GM23338 (cell line): ENCODE measurements around the gene KLRC3. TPM values are rescaled to one million over a fixed set of nuclear protein-coding genes. Genes with fewer than 3 reads are reported as not detected.

Source experiments
- ATAC-seq: fragments of 200-7000 bp; cut with Tn5 transposase; 3 replicates; pipeline ENCODE4 v1.9.1; 2020
- DNase-seq: peaks from one replicate; pipeline ENCODE4 v3.0.0-alpha.2; 2015; ENCODE audit warnings: low spot score
- H2AFZ ChIP-seq: fragments of 200-600 bp; sonication (generic); 2 replicates; pipeline ENCODE4 v1.8.0; 2016; ENCODE audit warnings: antibody characterized with exemption, mild to moderate bottlenecking, moderate library complexity
- H3F3A ChIP-seq: fragments of 200-600 bp; sonication (generic); replicated peaks from 2 replicates; pipeline ENCODE4 v1.8.0; 2017; ENCODE audit warnings: antibody characterized with exemption, mixed run types, low read depth
- H3K27ac ChIP-seq: fragments of 200-600 bp; sonication (generic); 2 replicates; pipeline ENCODE4 v1.6.1; 2016; ENCODE audit warnings: low read depth
- H3K27me3 ChIP-seq: fragments of 200-600 bp; sonication (generic); 2 replicates; pipeline ENCODE4 v1.8.0; 2016; ENCODE audit warnings: mild to moderate bottlenecking, mixed run types, moderate library complexity; ENCODE audit not compliant: insufficient read depth
- H3K36me3 ChIP-seq: fragments of 200-600 bp; sonication (generic); 2 replicates; pipeline ENCODE4 v1.8.0; 2016; ENCODE audit warnings: mild to moderate bottlenecking; ENCODE audit not compliant: insufficient read depth
- H3K4me1 ChIP-seq: fragments of 200-600 bp; sonication (generic); 2 replicates; pipeline ENCODE4 v1.8.0; 2016; ENCODE audit warnings: mild to moderate bottlenecking, moderate library complexity; ENCODE audit not compliant: insufficient read depth
- H3K4me2 ChIP-seq: fragments of 200-600 bp; sonication (generic); 2 replicates; pipeline ENCODE4 v1.7.1; 2017; ENCODE audit warnings: mixed run types
- H3K4me3 ChIP-seq: fragments of 200-600 bp; sonication (generic); 2 replicates; pipeline ENCODE4 v1.6.1; 2016; ENCODE audit warnings: mixed run types
- H3K79me2 ChIP-seq: fragments of 200-600 bp; sonication (generic); replicated peaks from 2 replicates; pipeline ENCODE4 v1.8.0; 2017; ENCODE audit warnings: mild to moderate bottlenecking; ENCODE audit not compliant: insufficient read depth
- H3K9me2 ChIP-seq: fragments of 200-600 bp; sonication (generic); 2 replicates; pipeline ENCODE4 v1.8.0; 2017; ENCODE audit not compliant: insufficient read depth
- H4K20me1 ChIP-seq: fragments of 200-600 bp; sonication (generic); replicated peaks from 2 replicates; pipeline ENCODE4 v1.8.0; 2017; ENCODE audit warnings: mild to moderate bottlenecking; ENCODE audit not compliant: insufficient read depth
- H3K27ac Mint-ChIP-seq: 2 replicates; pipeline ENCODE4 v1.8.0; 2020; ENCODE audit warnings: inconsistent platforms, mild to moderate bottlenecking, moderate library complexity, mixed read lengths
- H3K27me3 Mint-ChIP-seq: 3 replicates; pipeline ENCODE4 v1.8.0; 2022; ENCODE audit warnings: low read depth, mild to moderate bottlenecking, moderate library complexity, mixed read lengths, inconsistent platforms; ENCODE audit not compliant: insufficient read depth, poor library complexity
- H3K36me3 Mint-ChIP-seq: 3 replicates; pipeline ENCODE4 v1.8.0; 2021; ENCODE audit warnings: low read depth, mild to moderate bottlenecking, inconsistent platforms, moderate library complexity, mixed read lengths
- H3K4me1 Mint-ChIP-seq: 3 replicates; pipeline ENCODE4 v1.8.0; 2020; ENCODE audit warnings: mild to moderate bottlenecking, inconsistent platforms, mixed read lengths
- H3K4me3 Mint-ChIP-seq: 3 replicates; pipeline ENCODE4 v1.8.0; 2021; ENCODE audit warnings: moderate library complexity, mild to moderate bottlenecking, inconsistent platforms, mixed read lengths
- H3K9me3 Mint-ChIP-seq: 3 replicates; pipeline ENCODE4 v1.8.0; 2020; ENCODE audit warnings: moderate library complexity, mild to moderate bottlenecking, inconsistent platforms, mixed read lengths
- CREB1 ChIP-seq: fragments of 250-450 bp; sonication (Bioruptor Pico); IDR thresholded peaks from 2 replicates; pipeline ENCODE4 v1.5.0; 2020; ENCODE audit warnings: low read depth, mild to moderate bottlenecking, moderate library complexity
- CTCF ChIP-seq, 2 experiments: fragments of 200-600 bp in 1 of 2; sonication (generic) in 1 of 2; conservative IDR thresholded peaks; 2 replicates each; pipeline versions ENCODE4 v1.5.1 to v1.6.1; 2016 to 2017; ENCODE audit warnings: antibody characterized with exemption in 2 of 2, low read depth in 2 of 2, mild to moderate bottlenecking in 2 of 2, moderate library complexity in 1 of 2
- ETS1 ChIP-seq: IDR thresholded peaks from 2 replicates; pipeline ENCODE4 v1.6.1; 2016; ENCODE audit warnings: antibody characterized with exemption
- EZH2 ChIP-seq: fragments of 200-600 bp; sonication (generic); IDR thresholded peaks from one replicate; pipeline ENCODE4 v1.8.0; 2017; ENCODE audit warnings: antibody characterized with exemption, mild to moderate bottlenecking, low read depth; ENCODE audit not compliant: unreplicated experiment
- EZH2phosphoT487 ChIP-seq: fragments of 200-600 bp; sonication (generic); IDR thresholded peaks from one replicate; pipeline ENCODE4 v1.8.1; 2018; ENCODE audit warnings: antibody characterized with exemption; ENCODE audit not compliant: unreplicated experiment
- JUNB ChIP-seq: IDR thresholded peaks from one replicate; pipeline ENCODE4 v1.6.1; 2016; ENCODE audit warnings: antibody characterized with exemption; ENCODE audit not compliant: unreplicated experiment
- NANOG ChIP-seq: IDR thresholded peaks from 2 replicates; pipeline ENCODE4 v1.6.1; 2016; ENCODE audit warnings: antibody characterized with exemption, borderline replicate concordance
- POLR2AphosphoS5 ChIP-seq: IDR thresholded peaks from 2 replicates; pipeline ENCODE4 v1.6.1; 2016; ENCODE audit warnings: antibody characterized with exemption, low read depth
- STAT1 ChIP-seq: IDR thresholded peaks from one replicate; pipeline ENCODE4 v1.6.1; 2016; ENCODE audit warnings: antibody characterized with exemption; ENCODE audit not compliant: unreplicated experiment
- ZNF114 ChIP-seq: fragments of 250-450 bp; sonication (Bioruptor Pico); IDR thresholded peaks from 2 replicates; pipeline ENCODE4 v1.5.0; 2020; ENCODE audit warnings: mild to moderate bottlenecking, moderate library complexity
- ZNF331 ChIP-seq: fragments of 250-450 bp; sonication (Bioruptor Pico); IDR thresholded peaks from 2 replicates; pipeline ENCODE4 v1.5.0; 2020; ENCODE audit warnings: low read depth, mild to moderate bottlenecking, moderate library complexity
- polyA plus RNA-seq: library from polyadenylated mRNA; unstranded; fragments of >200 nt; fragmentation: Nextera tagmentation; extraction: Ambion mirVana; gene quantifications from 2 replicates; pipeline ENCODE4 v1.2.1, GENCODE V29; 2016
- total RNA-seq: library from RNA; depleted of rRNA; stranded (reverse); fragments of >200 nt; shearing (Covaris generic); gene quantifications from 2 replicates; pipeline ENCODE4 v1.2.3, GENCODE V29; 2014
- TF ChIP-seq, protein P1 (sequence below): IDR thresholded peaks from one replicate; pipeline ENCODE4 v1.6.1; 2018; ENCODE audit warnings: antibody characterized with exemption; ENCODE audit not compliant: unreplicated experiment

KLRC3 gene
- total and polyA plus RNA-seq, 2 experiments from 2014 or later = not detected

GRCh38 chr12:10406725-10407124 is 13.7 kb downstream of the KLRC3 start:
- TF ChIP-seq ZNF114 = no peak
- no peak for TF ChIP-seq JUNB
- TF ChIP-seq NANOG = no peak
- TF ChIP-seq CREB1 (CRISPR knock-in tag) = no peak
- TF ChIP-seq STAT1 = no peak
- no peak for TF ChIP-seq ETS1
- TF ChIP-seq ZNF331 (CRISPR knock-in tag) = no peak
- no peak for TF ChIP-seq POLR2AphosphoS5
- TF ChIP-seq, protein P1, sequence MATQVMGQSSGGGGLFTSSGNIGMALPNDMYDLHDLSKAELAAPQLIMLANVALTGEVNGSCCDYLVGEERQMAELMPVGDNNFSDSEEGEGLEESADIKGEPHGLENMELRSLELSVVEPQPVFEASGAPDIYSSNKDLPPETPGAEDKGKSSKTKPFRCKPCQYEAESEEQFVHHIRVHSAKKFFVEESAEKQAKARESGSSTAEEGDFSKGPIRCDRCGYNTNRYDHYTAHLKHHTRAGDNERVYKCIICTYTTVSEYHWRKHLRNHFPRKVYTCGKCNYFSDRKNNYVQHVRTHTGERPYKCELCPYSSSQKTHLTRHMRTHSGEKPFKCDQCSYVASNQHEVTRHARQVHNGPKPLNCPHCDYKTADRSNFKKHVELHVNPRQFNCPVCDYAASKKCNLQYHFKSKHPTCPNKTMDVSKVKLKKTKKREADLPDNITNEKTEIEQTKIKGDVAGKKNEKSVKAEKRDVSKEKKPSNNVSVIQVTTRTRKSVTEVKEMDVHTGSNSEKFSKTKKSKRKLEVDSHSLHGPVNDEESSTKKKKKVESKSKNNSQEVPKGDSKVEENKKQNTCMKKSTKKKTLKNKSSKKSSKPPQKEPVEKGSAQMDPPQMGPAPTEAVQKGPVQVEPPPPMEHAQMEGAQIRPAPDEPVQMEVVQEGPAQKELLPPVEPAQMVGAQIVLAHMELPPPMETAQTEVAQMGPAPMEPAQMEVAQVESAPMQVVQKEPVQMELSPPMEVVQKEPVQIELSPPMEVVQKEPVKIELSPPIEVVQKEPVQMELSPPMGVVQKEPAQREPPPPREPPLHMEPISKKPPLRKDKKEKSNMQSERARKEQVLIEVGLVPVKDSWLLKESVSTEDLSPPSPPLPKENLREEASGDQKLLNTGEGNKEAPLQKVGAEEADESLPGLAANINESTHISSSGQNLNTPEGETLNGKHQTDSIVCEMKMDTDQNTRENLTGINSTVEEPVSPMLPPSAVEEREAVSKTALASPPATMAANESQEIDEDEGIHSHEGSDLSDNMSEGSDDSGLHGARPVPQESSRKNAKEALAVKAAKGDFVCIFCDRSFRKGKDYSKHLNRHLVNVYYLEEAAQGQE = no peak
- no peak for TF ChIP-seq EZH2
- TF ChIP-seq EZH2phosphoT487 = no peak
- no peak overlapping the region for H3K4me3 ChIP-seq
- no peaks in the 10 kb centered on the region for H3K27me3 Mint-ChIP-seq

DNA sequence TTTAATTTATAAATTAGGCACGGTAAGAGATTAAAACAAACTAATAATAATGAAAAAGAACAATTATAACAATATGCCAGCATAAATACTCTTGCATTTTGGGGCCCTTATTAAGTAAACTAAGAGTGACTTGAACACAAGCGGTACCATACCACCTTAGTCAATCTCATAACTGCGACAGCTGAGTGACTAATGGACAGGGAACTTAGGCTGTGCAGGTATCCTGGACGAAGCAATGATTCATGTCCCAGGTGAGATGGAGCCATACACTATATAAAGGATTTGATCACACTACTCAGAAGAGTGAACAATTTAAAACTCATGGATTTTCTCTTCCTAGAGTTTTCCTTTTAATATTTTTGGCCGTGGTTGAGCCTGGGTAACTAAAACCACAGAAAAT is 15.1 kb downstream of the KLRC3 start:
- Mint-ChIP-seq H3K27ac (no peak overlapping the region), H3K27me3 (no peaks in the 10 kb centered on the region)
- TF ChIP-seq, protein P1 = no peak
- TF ChIP-seq JUNB = no peak
- TF ChIP-seq CREB1 (CRISPR knock-in tag) = no peak
- no peak for TF ChIP-seq CTCF (conservative IDR thresholded peaks at IDR 0.05; ENCODE audit: low read depth in 2 of 2)
- no peak for TF ChIP-seq ZNF331 (CRISPR knock-in tag)
- TF ChIP-seq NANOG = no peak
- TF ChIP-seq STAT1 = no peak

More at GRCh38 chr12:10406725-10407124, 13.7 kb downstream of the KLRC3 start:
- no peak for DNase-seq
- Histone ChIP-seq H3K4me2 (no peak overlapping the region), H3K36me3 (no peaks in the 10 kb centered on the region), H3K79me2 (no peaks in the 10 kb centered on the region), H3K27me3 (no peaks in the 10 kb centered on the region), H3F3A (no peaks in the 10 kb centered on the region), H3K4me1 (no peaks in the 10 kb centered on the region), H4K20me1 (no peaks in the 10 kb centered on the region), H3K9me2 (no peaks in the 10 kb centered on the region), H3K27ac (no peak overlapping the region), H2AFZ (peak overlapping the region; percentile 9; the same call in 1 of the 2 replicates)
- ATAC-seq = no peak
- peaks cover 13% of the 10 kb centered on the region; the same call in 2 of the 3 replicates for H3K4me1 Mint-ChIP-seq
- no peaks in the 10 kb centered on the region for H3K36me3 Mint-ChIP-seq
- no peak overlapping the region for H3K4me3 Mint-ChIP-seq
- H3K27ac Mint-ChIP-seq = no peak overlapping the region
- H3K9me3 Mint-ChIP-seq = no peaks in the 10 kb centered on the region

More for the DNA sequence above, 15.1 kb downstream of the KLRC3 start:
- Mint-ChIP-seq H3K9me3 (no peaks in the 10 kb centered on the region), H3K36me3 (no peaks in the 10 kb centered on the region), H3K4me3 (no peak overlapping the region), H3K4me1 (peaks cover 8% of the 10 kb centered on the region; the same call in 2 of the 3 replicates)
- no peaks in the 10 kb centered on the region for H3K4me1 ChIP-seq
- no peak overlapping the region for H2AFZ ChIP-seq
- no peak overlapping the region for H3K27ac ChIP-seq
- H4K20me1 ChIP-seq = no peaks in the 10 kb centered on the region
- H3F3A ChIP-seq = no peaks in the 10 kb centered on the region
- DNase-seq (no peak), ATAC-seq (no peak)
- no peak overlapping the region for H3K4me3 ChIP-seq
- no peaks in the 10 kb centered on the region for H3K36me3 ChIP-seq
- no peaks in the 10 kb centered on the region for H3K9me2 ChIP-seq
- no peaks in the 10 kb centered on the region for H3K27me3 ChIP-seq
- no peak overlapping the region for H3K4me2 ChIP-seq
- no peaks in the 10 kb centered on the region for H3K79me2 ChIP-seq
